NCI-H1694 (cell line): ENCODE results near the gene SBK3.
"Not testable (repeated sequence)": the region's sequence is repeated elsewhere in the genome, so short reads cannot be mapped to it uniquely, and the experiment has no call there.

ENCODE experiments used
- DNase-seq: peaks from one replicate; lab custom pipeline; 2025; lab: John Stamatoyannopoulos, UW

Gene SBK3

DNA sequence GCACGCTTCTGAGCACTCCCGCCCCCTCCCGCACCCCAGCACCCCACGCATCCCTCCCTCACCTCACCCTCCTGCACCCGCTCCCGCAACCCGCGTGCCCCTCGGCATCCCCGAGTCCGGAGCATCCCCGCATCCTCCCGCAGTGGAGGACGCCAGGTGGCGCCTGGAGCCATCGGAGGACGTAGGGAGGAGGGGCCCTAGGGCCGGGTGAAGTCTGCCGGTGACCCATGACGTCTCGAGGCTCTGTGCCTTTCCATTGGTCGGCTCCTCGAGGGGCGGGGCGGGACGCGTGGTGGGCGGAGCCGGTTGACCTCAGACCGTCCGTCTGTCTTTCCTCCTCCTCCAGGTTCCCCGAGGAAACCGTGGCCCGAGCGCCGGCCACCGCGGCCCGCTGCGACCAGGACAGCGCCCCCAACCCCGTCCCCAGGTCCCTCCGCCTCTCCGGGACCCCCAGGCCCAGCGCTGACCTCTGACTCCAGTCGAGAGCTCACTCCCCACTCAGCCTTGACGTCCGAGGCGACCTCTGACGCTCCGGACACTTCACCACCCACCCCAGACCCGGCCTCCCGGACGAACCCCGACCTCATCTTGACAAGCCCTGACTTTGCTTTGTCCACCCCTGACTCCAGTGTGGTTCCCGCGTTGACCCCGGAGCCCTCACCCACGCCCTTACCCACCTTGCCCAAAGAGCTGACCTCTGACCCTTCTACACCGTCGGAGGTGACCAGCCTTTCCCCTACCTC lies 28.3 kb downstream of the SBK3 start:
- DNase-seq: peak; percentile 88

DNA sequence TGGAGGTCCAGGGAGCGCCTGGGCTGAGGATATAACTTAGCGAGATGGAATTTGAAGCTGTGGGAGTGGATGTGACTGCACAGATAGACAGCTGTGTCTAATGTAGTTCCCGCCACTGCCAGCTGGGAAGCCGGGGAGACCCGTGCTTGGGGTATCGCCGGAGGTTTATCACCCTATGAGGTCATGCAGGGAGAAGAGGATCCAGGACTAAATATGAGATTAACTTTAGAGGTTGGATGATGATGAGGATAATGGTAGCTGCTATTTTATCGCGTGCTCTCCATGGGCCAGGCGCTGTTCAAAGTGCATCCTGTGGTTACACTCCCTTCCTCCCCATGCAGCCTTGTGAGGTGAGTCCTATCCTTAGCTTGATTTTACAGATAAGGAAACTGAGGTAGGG lies 37.2 kb downstream of the SBK3 start:
- DNase-seq: no peak

DNA sequence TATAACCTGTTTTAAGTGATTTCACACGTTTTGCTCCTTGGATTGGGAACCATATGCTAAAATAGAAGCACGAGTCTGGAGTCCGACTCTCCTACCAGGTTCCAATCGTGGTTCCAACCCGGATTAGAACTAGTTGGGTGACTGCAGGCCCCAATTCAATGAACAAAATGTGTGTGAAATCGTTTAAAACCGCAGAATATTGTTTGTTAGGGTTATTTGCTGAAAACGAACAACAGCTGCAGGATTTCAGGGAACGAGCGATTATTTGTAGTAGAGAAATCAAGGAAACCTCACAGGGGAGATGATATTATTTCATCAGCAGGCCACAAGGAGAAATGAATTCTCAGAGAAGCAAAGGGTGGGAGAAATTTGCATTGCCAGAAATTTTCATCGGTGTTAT lies 40.4 kb downstream of the SBK3 start:
- DNase-seq: no peak

DNA sequence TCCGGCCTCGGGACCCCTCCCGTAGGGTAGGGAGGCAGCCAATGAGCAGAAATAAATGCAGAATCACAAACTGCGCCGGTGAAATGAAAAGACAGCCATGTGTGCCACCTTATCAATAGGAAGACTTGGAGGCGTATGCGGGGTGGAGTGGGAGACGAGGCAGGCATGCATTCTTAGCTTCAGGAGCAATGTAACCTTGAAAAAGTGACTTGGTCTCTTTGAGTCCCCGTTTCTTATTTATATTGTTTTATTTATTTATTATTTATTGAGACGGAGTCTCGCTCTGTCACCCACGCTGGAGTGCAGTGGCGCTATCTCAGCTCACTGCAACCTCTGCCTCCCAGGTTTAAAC lies 41.1 kb downstream of the SBK3 start:
- no peak for DNase-seq

DNA sequence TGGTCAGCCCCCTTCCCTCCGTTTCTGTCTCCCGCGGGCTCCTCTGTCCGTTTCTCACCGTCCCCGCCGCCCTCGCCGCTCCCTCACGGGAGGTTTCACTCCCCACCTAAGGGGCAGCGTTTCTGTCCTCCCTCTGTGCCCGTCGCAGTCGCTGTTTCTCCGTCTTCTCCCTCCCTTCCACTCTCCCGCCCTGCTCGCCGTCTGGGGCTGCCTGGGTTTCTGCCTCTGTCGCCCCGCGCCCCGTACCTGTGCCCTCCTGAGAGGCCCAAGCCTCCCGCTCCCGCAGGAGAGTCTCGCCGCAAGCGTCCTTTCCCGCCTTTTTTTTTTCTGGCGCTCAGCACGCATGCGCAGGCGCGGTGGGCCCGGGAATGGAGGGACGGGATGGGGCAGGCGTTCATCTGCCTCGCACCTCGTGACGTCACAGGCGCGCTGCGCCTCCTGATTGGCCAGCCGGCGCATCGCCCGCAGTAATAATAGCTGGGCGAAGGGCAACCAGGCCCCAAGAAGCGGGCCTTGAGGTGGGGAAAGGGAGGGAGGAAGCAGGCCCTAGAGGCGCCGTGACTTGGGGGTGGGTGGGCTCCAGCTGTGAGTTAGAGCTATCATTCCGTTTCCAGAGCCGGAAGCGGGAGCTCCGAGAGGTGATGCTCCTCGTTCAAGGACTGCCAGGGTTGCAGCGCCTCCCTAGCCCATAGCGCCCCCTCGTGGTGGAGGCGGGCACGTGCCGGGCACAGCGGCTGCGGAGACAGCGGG lies 41.7 kb downstream of the SBK3 start:
- peak; percentile 87 for DNase-seq

DNA sequence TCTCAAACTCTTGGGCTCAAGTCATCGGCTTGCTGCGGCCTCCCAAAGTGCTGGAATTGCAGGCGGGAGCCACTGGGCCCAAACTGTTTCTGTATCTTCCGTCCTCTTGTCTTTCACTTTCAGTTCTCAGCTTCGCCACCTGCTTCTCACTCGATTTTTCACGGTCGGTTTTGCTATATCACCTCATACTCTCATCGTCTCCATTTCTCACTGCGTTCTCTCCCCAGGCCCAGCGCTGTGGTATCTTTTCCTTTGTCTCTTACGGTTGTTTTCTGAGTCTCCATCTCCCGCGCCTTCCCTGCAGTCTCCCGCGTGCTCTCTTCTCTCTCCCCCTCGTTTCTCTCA lies 42.2 kb downstream of the SBK3 start:
- DNase-seq: no peak

DNA sequence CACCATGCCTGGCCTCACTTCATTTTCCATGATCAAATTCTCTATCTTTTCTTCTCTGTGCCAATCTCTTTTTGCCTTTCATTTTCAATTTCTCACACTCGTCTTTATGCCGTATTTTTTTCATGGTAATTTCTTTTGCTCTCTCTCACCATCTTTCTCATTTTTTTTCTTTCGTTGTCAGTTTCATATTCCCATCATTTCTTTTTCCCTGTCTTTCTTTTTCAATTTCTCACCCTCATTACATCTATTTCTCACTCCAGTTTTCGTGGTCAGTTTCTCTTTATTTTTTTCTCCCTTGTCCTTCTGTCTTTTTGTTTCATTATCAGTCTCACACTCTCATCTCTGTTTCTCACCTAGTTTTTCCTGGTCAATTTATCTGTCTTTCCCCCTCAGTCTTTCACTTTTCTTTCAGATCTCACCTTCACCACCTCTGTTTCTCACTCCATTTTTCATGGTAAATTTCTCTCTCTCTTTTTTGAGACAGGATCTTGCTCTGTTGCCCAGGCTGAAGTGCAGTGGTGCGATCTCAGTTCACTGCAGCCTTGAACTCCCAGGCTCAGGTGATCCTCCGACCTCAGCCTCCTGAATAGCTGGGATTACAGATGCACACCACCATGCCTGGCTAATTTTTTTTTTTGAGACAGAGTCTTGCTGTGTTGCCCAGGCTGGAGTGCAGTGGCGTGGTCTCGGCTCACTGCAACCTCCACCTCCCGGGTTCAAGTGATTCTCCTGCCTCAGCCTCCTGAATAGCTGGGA lies 43.0 kb downstream of the SBK3 start:
- no peak for DNase-seq

DNA sequence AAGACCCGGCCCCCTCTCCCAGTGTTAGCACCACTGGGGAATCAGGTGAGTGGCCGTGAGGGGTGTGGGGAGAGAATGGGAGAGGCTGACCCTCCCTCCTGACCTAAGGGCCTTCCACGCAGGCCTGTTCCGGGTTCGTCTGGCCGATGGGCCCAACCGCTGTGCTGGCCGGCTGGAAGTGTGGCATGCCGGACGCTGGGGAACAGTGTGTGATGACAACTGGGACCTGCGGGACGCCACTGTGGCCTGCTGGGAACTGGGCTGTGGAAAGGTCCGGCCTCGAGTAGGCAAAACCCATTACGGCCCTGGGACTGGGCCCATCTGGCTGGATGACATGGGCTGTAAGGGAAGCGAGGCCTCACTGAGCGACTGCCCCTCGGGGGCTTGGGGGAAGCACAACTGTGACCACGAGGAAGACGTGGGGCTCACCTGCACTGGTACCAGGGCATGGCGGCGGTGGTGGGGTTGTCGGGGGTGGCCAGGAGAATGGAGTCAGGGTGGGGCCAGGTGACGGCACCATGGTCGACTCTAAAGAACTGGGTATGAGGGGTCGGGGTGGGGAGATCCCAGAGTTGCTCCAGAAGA lies 44.9 kb downstream of the SBK3 start:
- no peak for DNase-seq

DNA sequence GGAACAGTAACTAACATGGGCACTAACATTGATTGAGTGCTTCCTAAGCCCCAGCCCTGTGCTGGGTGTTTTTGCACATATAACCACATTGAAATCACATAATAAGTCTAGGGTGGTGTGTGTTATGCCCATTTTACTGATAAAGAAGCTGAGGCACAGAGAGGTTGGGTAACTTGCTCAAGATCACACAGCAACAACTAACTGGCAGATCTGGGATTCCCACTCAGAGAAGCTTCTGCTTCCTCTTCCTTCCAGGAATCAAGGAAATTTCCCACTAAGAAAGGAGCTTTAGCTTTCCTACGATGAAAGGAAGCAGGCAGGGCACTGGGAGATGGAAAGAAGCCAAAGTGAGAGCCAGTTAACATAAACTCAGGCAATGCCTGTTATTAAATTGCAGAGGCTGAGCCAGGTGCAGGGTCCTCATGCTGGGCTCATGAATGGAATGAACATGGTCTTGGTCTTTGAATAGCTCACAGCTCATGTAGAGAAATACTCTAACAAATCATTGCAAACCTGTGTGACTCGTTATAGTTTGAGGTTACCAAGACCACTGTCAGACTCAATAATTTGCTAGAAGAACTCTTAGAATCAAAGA lies 47.0 kb downstream of the SBK3 start:
- no peak for DNase-seq

DNA sequence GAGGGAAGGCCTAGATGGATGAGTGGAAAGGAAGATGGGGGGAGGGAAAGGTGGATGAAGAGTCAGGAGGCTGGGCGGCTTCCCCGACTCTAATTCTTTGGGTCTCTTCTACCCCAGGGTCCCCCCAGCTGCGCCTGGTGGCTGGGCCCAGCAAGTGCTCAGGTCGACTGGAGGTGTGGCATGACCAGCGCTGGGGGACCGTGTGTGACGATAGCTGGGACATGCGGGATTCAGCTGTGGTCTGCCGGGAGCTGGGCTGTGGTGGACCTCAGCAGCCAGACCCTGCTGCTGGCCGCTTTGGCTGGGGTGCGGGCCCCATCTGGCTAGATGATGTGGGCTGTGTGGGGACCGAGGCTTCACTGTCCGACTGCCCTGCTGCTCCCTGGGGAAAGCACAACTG lies 47.6 kb downstream of the SBK3 start:
- DNase-seq: no peak

DNA sequence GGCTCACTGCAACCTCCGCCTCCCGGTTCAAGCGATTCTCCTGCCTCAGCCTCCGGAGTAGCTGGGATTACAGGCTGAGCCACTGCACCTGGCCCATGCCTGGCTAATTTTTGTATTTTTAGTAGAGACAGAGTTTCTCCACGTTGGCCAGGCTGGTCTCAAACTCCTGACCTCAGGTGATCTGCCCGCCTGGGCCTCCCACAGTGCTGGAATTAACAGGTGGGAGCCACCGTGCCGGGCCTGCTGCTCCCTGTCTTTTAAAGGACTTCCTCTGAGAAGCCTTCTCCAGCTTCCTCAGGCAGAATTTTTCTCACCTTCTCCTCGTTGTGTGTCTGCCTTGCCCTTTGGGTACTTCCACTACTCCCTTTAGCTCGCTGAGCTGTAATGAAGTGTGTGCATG lies 48.5 kb downstream of the SBK3 start:
- not testable (repeated sequence) for DNase-seq

DNA sequence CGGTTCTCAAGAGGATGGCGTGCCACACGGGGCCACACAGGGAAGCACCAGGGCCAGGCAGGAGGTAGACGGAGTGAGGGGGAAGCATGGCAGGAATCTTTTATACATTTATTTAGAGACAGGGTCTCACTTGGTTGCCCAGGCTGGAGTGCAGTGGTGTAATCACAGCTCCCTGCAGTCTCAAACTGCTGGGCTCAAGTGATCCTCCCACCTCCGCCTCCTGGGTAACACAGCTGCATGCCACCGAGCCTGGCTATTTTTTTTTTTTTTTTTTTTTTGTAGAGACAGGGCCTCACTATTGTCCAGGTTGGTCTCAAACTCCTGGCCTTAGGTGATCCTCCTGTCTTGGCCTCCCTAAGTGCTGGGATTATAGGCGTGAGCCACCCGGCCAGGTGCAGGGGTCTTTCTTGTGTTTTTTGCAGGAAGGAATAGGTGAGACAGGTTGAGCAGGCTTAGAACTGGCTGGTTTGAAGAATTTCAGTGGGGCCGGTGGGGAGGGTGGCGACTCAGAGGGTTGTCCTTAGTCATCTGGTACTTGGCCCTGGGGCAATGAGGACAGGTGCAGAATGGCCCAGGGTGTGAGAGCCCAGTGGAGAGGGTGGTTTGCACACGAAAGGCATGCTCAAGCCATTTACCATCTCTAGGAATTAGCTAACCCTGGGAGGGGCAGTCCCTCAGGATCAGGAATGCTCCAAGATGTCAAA lies 49.5 kb downstream of the SBK3 start:
- DNase-seq: no peak

DNA sequence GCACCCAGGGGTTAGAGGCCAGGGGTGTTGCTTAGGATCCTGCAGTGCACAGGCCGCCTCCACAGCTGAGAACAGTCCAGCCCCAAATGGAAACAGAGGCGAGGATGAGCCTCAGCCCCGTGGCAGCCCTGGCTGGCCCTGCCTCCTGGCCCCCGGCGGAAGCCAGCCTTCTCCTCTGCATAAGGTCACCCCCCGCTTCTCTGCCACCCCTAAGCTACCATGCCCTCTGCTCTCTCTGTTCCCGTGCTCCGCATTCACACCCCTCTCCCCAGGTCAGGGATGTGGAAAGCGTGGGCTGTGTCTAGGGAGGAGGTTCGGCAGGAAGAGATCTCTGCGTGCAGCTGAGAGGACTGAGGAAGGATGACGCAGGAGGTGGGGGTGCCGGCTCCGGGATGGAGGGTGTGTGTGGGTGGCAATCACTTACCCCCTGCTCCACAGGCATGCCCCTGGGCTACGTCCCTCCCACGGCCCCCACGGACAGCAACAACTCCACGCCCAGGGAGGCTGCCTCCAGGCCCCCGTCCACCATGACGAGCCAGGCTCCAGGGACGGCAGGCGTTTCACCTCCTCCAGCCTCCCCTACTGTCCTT lies 51.1 kb downstream of the SBK3 start:
- no peak for DNase-seq

DNA sequence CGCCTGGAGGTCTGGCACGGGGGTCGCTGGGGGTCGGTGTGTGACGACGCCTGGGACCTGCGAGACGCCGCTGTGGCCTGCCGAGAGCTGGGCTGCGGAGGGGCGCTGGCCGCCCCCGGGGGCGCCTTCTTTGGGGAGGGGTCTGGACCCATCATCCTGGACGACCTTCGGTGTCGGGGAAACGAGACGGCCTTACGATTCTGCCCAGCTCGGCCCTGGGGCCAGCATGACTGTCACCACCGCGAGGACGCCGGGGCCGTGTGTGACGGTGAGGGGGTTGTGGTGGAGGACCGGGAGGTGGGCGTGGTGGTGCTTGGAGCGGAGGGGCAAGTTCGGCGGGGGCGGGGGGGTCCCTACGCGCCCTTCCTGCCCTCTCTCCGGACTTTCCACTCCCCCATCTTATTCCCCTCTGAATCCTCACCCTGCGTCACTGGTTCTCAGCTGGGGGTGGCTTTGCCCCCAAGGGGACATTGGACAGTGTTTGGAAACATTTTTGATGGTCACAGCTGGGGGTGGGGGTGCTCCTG lies 51.6 kb downstream of the SBK3 start:
- DNase-seq: no peak

DNA sequence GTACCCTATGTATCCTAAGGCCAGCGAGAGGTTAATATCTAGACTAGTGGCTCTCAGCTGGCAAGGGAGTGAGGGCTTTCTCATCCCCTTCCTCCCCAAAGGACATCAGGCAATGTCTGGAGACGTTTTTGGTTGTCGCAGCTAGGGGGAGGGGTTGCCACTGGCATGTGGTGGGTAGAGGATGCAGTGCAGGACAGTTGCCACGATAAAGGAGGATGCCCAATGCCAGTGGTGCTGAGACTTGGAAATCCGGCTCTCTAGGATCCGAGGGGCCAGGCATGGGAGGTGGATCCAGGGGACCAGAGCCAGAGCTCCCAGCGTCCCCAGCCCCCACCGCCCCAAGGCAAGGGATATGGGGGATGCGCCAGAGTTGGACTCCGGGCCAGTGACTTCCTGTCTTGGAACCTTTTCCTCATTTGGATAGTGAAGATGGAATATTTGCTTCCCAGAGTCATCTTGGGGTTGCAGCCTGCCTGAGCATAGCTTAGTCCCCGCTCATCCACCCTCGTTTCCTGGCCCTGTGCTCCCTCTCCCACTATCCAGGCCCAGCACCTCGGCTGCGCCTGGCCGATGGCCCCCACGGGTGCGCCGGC lies 52.2 kb downstream of the SBK3 start:
- DNase-seq: no peak

DNA sequence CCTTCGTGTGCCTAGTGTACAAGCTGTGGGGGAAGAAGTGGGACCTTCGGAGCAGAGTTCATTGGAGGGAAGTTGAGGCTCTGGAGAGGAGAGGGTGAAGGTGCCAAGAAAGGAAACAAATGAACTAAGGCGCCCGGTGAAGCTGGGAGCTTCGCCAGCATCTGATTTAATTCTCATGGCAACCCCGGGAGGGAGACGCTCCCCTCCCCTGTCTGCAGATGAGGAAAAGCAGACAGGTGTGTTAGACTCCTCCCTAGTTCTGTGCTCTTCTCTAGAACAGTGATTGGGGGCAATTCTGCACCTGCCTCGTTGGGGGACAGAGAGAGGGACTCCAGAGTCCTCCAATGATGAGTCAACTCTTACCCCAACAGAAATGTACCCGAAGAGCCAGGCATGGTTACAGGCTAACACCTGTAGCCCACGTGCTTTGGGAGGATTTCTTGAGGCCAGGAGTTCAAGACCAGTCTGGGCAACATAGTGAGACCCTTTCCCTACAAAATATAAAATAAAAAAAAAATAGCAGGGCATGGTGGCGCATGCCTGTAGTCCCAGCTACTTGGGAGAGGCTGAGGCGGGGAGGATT lies 52.9 kb downstream of the SBK3 start:
- DNase-seq: no peak

DNA sequence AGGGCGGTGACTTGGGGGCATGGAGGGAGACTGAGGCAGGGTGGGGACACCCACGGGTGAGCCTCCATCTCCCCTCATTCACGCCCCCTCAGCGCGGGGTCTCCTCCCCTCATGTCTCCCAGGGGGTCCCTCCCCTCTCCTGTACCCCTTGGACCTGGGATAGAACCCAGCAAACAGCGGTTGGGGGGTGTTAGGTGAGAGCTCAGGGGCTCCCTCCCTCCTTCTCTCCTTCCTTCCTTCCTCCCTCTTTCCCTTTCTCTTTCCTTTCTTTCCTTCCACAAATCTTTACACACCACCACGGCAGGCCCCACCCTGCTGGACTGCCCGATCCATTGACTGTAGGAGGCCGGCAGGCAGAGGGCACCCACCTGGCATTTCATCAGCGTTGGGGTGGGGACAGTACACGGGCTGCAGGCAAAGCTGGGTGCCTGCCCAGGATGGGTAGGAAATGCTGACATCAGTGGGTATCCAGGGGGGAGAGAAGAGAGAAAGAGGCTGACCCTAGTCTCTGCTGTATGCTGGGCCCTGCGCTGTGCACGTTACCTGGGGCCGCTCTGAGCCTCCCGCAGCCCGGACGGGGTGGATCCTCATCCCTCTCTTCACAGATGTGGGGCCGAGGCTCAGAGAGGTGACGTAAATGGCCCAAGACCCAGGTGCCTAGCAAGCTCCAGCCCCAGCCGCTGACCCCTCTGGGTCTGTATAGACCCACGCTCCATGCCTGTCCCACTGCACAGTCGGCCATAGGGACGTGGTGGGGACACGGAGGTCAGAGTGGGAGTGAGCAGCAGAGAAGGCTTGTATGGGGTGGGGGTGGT lies 53.6 kb downstream of the SBK3 start:
- DNase-seq: no peak
